GM13976 (cell line): ENCODE results near the gene LHX5.

ENCODE experiments used
- DNase-seq: peaks from one replicate; pipeline ENCODE4 v3.0.0; 2012; ENCODE audit warnings: low spot score
- in situ Hi-C: fragments of 300-500 bp; cut with MboI; formaldehyde crosslinking; loops from one replicate; pipeline ENCODE4 v1.12.0; 2022; ENCODE audit warnings: low sequenced_read_pairs, mixed read lengths, inconsistent platforms; ENCODE audit not compliant: unreplicated experiment
- TF ChIP-seq, protein P1 (sequence below): IDR thresholded peaks from 2 replicates; pipeline ENCODE4 v1.5.1; 2012; ENCODE audit warnings: borderline replicate concordance, mild to moderate bottlenecking; ENCODE audit not compliant: insufficient read depth; ENCODE audit errors: extremely low read depth, missing control alignments, control extremely low read depth

Gene LHX5

DNA sequence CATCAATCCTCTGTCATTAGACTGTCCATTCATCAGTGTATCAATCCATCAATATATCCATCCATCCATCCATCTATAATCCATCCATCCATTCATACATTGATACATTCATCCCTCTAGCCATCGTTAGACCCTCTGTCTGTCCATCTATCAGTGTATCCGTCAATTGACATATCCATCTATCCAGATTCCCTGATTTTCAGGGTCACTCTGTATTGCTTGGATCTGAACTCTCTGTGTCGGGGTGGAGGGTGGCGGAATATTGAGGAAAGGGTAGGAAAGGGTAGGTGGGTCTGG is 32.4 kb downstream of the LHX5 start:
- no peak for DNase-seq
- TF ChIP-seq, protein P1, sequence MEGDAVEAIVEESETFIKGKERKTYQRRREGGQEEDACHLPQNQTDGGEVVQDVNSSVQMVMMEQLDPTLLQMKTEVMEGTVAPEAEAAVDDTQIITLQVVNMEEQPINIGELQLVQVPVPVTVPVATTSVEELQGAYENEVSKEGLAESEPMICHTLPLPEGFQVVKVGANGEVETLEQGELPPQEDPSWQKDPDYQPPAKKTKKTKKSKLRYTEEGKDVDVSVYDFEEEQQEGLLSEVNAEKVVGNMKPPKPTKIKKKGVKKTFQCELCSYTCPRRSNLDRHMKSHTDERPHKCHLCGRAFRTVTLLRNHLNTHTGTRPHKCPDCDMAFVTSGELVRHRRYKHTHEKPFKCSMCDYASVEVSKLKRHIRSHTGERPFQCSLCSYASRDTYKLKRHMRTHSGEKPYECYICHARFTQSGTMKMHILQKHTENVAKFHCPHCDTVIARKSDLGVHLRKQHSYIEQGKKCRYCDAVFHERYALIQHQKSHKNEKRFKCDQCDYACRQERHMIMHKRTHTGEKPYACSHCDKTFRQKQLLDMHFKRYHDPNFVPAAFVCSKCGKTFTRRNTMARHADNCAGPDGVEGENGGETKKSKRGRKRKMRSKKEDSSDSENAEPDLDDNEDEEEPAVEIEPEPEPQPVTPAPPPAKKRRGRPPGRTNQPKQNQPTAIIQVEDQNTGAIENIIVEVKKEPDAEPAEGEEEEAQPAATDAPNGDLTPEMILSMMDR, result no peak
- in situ Hi-C loops, result no loop called here

DNA sequence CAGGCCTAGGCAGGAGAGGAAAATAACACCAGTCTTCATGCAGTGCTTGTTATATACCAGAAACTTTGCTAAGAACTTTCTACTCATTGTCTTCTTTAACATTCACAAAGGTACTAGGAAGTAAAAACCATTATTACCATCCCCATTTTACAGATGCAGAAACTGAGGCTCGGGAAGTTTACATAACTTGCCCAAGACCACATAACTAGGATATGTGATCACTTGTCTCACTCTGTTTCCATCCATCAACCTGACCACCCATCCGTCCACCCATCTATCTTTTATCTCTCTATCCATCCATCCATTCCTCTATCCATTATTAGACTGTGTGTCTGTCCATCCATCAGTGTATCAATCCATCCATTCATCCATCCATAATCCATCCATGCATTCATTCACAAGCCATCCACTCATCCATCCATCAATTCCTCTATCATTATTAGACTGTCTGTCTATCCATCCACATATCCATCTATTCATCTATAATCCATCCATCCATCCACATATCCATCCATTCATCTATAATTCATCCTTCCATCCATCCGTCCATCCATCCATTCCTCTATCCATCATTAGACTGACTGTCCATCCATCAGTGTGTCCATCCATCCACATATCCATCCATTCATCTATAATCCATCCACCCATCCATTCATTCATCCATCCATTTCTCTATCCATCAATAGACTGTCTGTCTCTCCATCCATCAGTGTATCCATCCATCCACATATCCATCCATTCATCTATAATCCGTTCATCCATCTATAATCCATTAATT is 33.0 kb downstream of the LHX5 start:
- TF ChIP-seq, protein P1, result no peak
- DNase-seq, result no peak
- in situ Hi-C loops, result no loop called here

DNA sequence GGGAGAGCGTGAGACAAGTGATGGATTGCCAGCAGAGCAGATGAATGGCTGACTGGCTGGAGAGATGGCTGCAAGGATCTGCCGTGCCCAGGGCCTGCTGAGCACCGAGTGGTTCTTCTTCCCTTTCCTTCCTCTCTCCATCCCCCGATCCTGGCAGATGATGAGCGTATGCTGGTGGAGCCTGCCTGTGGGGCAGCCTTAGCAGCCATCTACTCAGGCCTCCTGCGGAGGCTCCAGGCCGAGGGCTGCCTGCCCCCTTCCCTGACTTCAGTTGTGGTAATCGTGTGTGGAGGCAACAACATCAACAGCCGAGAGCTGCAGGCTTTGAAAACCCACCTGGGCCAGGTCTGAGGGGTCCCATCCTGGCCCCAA is 34.0 kb downstream of the LHX5 start:
- no peak for DNase-seq
- TF ChIP-seq, protein P1, result no peak
- in situ Hi-C loops, result no loop called here

DNA sequence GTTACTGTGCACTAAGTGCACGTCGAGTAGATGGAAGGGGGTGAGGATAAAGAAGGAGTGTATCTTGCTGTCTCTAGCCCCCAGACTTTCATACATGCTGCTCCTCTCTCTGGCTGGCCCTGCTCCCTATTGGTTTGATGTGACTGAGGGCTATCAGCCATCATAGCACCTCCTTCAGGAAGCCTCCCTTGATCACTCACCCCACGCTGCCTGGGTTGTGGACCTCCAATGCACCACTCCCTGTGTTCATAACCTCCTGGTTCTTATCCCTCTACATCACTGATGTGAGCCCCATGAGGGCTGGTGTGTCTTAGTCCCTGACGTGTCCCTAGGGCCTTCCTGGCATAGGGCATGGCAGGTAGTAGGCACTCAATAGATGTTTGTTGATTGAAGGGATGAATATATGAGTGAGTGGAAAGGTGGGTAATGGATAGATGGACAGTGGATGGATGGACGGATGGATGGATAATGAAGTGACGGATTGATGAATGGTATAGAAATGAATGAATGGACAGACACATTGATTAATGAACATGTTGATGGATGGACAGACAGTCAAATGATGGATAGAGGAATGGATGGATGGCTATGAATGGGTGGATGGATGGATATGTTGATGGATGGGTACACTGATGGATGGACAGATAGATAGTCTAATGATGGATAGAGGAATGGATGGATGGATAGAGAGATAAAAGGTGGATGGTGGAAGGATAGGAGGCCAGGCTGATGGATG is 34.5 kb downstream of the LHX5 start:
- TF ChIP-seq, protein P1, result no peak
- DNase-seq, result no peak
- in situ Hi-C loops, result no loop called here

DNA sequence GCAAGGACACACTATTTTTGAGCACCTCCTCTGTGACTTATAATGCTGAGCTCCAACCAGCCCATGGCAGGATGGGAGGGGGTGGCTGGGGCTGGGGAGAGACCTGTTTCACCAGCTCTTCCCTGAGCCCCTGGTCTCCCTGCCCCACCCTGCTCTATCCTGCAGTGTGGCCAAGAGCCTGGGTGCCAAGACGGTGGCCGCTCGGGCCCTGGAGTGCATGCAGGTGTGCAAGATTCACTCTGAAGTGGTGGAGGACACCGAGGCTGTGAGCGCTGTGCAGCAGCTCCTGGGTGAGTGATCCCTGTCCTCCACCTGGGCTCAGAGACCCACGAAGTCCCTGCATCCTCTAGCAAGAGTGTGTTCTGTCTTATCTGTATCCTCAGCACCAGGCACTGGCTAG is 35.1 kb downstream of the LHX5 start:
- TF ChIP-seq, protein P1, result no peak
- no peak for DNase-seq
- in situ Hi-C loops, result no loop called here

GRCh38 chr12:113435367-113435766 is 36.3 kb downstream of the LHX5 start:
- in situ Hi-C loops, result no loop called here
- no peak for DNase-seq
- TF ChIP-seq, protein P1, result no peak
